ENCODE data around the gene THTPA.
A peak's percentile ranks its signal among the peaks of the same experiment; 100 is the strongest.
"Not testable (repeated sequence)": the region's sequence is repeated elsewhere in the genome, so short reads cannot be mapped to it uniquely, and the experiment has no call there.

Gene THTPA

DNA sequence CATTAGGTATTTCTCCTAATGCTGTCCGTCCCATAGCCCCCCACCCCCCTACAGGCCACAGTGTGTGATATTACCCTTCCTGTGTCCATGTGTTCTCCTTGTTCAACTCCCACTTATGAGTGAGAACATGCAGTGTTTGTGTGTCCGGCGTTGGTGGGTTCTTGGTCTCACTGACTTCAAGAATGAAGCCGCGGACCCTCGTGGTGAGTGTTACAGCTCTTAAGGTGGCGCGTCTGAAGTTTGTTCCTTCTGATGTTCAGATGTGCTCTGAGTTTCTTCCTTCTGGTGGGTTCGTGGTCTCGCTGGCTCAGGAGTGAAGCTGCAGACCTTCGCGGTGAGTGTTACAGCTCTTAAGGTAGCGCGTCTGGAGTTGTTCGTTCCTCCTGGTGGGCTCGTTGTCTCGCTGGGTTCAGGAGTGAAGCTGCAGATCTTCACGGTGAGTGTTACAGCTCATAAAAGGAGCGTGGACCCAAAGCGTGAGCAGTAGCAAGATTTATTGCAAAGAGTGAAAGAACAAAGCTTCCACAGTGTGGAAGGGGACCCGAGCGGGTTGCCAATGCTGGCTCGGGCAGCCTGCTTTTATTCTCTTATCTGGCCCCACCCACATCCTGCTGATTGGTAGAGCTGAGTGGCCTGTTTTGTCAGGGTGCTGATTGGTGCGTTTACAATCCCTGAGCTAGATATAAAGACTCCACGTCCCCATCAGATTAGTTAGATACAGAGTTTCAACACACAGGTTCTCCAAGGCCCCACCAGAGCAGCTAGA, 27.9 kb downstream of the THTPA start:
- not testable (repeated sequence) for H3K27ac ChIP-seq (ENCODE audit: low read depth, low read length); H3K36me3 ChIP-seq (ENCODE audit: control insufficient read depth, insufficient read depth, low read length); DNase-seq; H2BK5ac ChIP-seq (ENCODE audit: low read length); H3K4ac ChIP-seq (ENCODE audit: low read depth, low read length); H3K23ac ChIP-seq (ENCODE audit: low read length); H3K4me1 ChIP-seq (ENCODE audit: control insufficient read depth, low read depth, low read length); H3K79me1 ChIP-seq (ENCODE audit: low read length); H3K79me2 ChIP-seq (ENCODE audit: control insufficient read depth, insufficient read depth, low read length); H4K5ac ChIP-seq (ENCODE audit: low read length); H3K56ac ChIP-seq (ENCODE audit: low read length); H3K18ac ChIP-seq (ENCODE audit: low read length); H4K8ac ChIP-seq (ENCODE audit: low read depth, low read length); H3K4me3 ChIP-seq (ENCODE audit: low read length); H2AK5ac ChIP-seq (ENCODE audit: low read length); H3K27me3 ChIP-seq (ENCODE audit: insufficient read depth, low read length, poor library complexity); H3K9ac ChIP-seq (ENCODE audit: low read length); H2BK15ac ChIP-seq (replicated peaks; ENCODE audit: low read depth); H3K4me2 ChIP-seq (ENCODE audit: low read length); H2BK120ac ChIP-seq (ENCODE audit: low read depth, low read length)
- no CpG with 5 or more reads among the region's 25 CpGs for WGBS (ENCODE audit: extremely low coverage, insufficient coverage, low lambda C conversion rate)

DNA sequence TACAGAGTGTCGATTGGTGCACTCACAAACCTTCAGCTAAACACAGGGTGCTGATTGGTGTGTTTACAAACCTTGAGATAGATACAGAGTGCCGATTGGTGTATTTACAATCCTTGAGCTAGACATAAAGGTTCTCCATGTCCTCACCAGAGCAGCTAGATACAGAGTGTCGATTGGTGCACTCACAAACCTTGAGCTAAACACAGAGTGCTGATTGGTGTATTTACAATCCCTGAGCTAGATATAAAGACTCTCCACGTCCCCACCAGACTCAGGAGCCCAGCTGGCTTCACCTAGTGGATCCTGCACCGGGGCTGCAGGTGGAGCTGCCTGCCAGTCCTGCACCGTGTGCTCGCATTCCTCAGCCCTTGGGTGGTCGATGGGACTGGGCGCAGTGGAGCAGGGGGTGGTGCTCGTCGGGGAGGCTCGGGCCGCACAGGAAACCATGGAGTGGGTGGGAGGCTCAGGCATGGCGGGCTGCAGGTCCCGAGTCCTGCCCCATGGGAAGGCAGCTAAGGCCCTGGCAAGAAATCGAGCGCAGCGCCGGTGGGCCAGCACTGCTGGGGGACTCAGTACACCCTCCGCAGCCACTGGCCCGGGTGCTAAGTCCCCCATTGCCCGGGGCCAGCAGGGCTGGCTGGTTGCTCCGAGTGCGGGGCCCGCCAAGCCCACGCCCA, 28.6 kb downstream of the THTPA start:
- H3K4me1 ChIP-seq (ENCODE audit: control insufficient read depth, low read depth, low read length); H3K36me3 ChIP-seq (ENCODE audit: control insufficient read depth, insufficient read depth, low read length); H3K18ac ChIP-seq (ENCODE audit: low read length); H2BK120ac ChIP-seq (ENCODE audit: low read depth, low read length); DNase-seq; H3K27ac ChIP-seq (ENCODE audit: low read depth, low read length); H4K8ac ChIP-seq (ENCODE audit: low read depth, low read length); H3K9ac ChIP-seq (ENCODE audit: low read length); H3K79me1 ChIP-seq (ENCODE audit: low read length); H3K23ac ChIP-seq (ENCODE audit: low read length); H2BK15ac ChIP-seq (replicated peaks; ENCODE audit: low read depth); H3K56ac ChIP-seq (ENCODE audit: low read length); H3K27me3 ChIP-seq (ENCODE audit: insufficient read depth, low read length, poor library complexity); H2AK5ac ChIP-seq (ENCODE audit: low read length); H3K4me3 ChIP-seq (ENCODE audit: low read length); H3K4ac ChIP-seq (ENCODE audit: low read depth, low read length); H3K79me2 ChIP-seq (ENCODE audit: control insufficient read depth, insufficient read depth, low read length); H3K4me2 ChIP-seq (ENCODE audit: low read length); H4K5ac ChIP-seq (ENCODE audit: low read length); H2BK5ac ChIP-seq (ENCODE audit: low read length): not testable (repeated sequence)
- WGBS (ENCODE audit: extremely low coverage, insufficient coverage, low lambda C conversion rate): no CpG with 5 or more reads among the region's 26 CpGs

DNA sequence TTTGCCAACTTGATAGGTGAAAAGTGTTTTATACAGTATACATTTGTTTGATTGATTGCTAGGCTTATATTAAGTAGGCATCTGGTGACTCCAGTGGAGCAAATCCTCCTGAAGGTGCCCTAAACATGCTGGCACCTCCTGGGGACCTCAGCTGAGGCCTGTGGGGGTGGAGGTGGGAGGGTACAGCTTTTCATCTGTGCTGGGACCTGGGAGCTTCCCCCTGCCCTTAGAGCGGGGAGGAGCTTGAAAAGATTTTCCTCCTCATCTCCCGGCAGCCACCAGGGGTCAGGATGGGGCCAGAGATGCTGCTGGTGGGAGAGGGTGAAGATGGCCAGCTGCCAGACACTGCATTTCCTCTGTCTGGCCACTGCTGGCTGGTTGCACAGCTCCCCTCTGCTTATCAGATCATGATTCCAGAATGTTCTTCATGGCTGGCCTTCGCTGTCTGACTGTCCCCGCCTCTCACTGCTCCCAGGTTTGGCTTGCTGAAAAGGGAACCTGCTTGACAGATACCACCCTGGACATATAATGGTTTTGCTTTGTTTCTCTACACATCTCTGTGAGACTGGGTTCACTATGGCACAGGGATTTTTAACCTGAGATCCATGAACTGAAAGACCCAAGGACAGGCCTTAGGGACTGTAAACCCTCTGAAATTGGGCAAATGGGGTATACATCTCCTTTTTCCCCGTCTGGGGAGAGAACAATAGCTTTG, 33.0 kb downstream of the THTPA start:
- Histone ChIP-seq H3K79me1 (ENCODE audit: low read length) (no peaks in the 10 kb centered on the region), H3K23ac (ENCODE audit: low read length) (no peak overlapping the region), H3K4me3 (ENCODE audit: low read length) (no peak overlapping the region), H3K18ac (ENCODE audit: low read length) (no peak overlapping the region), H3K4ac (ENCODE audit: low read depth, low read length) (no peak overlapping the region), H2BK5ac (ENCODE audit: low read length) (no peak overlapping the region), H3K56ac (ENCODE audit: low read length) (peak overlapping the region; percentile 1), H2BK120ac (ENCODE audit: low read depth, low read length) (no peak overlapping the region), H3K4me2 (ENCODE audit: low read length) (no peak overlapping the region), H3K27me3 (ENCODE audit: insufficient read depth, low read length, poor library complexity) (no peaks in the 10 kb centered on the region), H3K27ac (ENCODE audit: low read depth, low read length) (no peak overlapping the region), H3K36me3 (ENCODE audit: control insufficient read depth, insufficient read depth, low read length) (no peaks in the 10 kb centered on the region), H3K4me1 (ENCODE audit: control insufficient read depth, low read depth, low read length) (no peaks in the 10 kb centered on the region), H3K9ac (ENCODE audit: low read length) (no peak overlapping the region), H2AK5ac (ENCODE audit: low read length) (no peak overlapping the region), H4K8ac (ENCODE audit: low read depth, low read length) (no peak overlapping the region), H3K79me2 (ENCODE audit: control insufficient read depth, insufficient read depth, low read length) (no peaks in the 10 kb centered on the region), H4K5ac (ENCODE audit: low read length) (no peak overlapping the region), H2BK15ac (replicated peaks; ENCODE audit: low read depth) (no peak overlapping the region)
- peak; percentile 92 for DNase-seq
- no CpG with 5 or more reads among the region's 5 CpGs for WGBS (ENCODE audit: extremely low coverage, insufficient coverage, low lambda C conversion rate)

DNA sequence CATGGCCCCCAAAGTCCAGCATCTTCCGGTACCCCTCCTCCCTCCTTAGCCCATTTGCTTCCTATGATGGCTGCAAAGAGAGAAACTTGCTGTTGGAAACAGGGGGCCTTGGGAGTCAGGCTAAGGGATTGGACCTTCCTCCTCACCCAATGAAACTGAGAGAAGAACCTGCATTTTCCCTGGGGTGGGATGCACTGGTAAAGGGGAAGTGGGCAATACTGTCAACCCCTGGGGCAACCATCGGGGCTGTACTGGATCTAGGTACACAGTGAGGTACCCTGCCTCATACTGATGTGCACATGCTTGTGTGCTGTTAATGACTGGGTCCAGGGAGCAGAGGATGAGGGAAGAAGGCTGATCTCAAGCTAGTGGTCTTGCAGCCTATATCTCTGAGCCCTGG, 33.5 kb downstream of the THTPA start:
- no peaks in the 10 kb centered on the region for H3K36me3 ChIP-seq (ENCODE audit: control insufficient read depth, insufficient read depth, low read length)
- H3K79me1 ChIP-seq (ENCODE audit: low read length): no peaks in the 10 kb centered on the region
- no peaks in the 10 kb centered on the region for H3K79me2 ChIP-seq (ENCODE audit: control insufficient read depth, insufficient read depth, low read length)
- H2BK5ac ChIP-seq (ENCODE audit: low read length): peak overlapping the region; percentile 38
- no CpG with 5 or more reads among the region's 2 CpGs for WGBS (ENCODE audit: extremely low coverage, insufficient coverage, low lambda C conversion rate)
- peak overlapping the region; percentile 1 for H3K56ac ChIP-seq (ENCODE audit: low read length)
- H2BK120ac ChIP-seq (ENCODE audit: low read depth, low read length): no peak overlapping the region
- no peak overlapping the region for H4K5ac ChIP-seq (ENCODE audit: low read length)
- H3K18ac ChIP-seq (ENCODE audit: low read length): no peak overlapping the region
- no peak overlapping the region for H3K27ac ChIP-seq (ENCODE audit: low read depth, low read length)
- H3K27me3 ChIP-seq (ENCODE audit: insufficient read depth, low read length, poor library complexity): no peaks in the 10 kb centered on the region
- no peak overlapping the region for H3K9ac ChIP-seq (ENCODE audit: low read length)
- no peak for DNase-seq
- no peak overlapping the region for H3K4me3 ChIP-seq (ENCODE audit: low read length)
- peak overlapping the region; percentile 67 for H2AK5ac ChIP-seq (ENCODE audit: low read length)
- H3K23ac ChIP-seq (ENCODE audit: low read length): no peak overlapping the region
- no peak overlapping the region for H2BK15ac ChIP-seq (replicated peaks; ENCODE audit: low read depth)
- no peak overlapping the region for H3K4me2 ChIP-seq (ENCODE audit: low read length)
- H3K4me1 ChIP-seq (ENCODE audit: control insufficient read depth, low read depth, low read length): no peaks in the 10 kb centered on the region
- peak overlapping the region; percentile 65 for H3K4ac ChIP-seq (ENCODE audit: low read depth, low read length)
- no peak overlapping the region for H4K8ac ChIP-seq (ENCODE audit: low read depth, low read length)

DNA sequence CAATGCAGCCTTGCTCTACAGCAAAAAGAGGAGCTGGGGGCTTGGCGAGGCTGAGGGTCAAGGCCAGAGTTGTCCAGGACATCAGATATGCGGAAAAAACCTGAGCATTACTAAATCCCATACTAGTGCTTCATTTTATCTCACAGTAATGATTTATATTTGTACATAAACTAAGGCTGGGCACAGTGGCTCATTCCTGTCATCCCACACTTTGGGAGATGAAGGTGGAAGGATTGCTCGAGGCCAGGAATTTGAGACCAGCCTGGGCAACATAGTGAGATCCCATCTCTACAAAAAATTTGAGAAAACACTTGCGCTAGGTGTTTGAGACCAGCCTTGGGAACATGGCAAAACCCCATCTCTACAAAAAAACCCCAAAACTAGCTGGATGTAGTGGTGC, 34.1 kb downstream of the THTPA start:
- H2BK5ac ChIP-seq (ENCODE audit: low read length): no peak overlapping the region
- no peak overlapping the region for H3K4me3 ChIP-seq (ENCODE audit: low read length)
- no CpG with 5 or more reads among the region's 4 CpGs for WGBS (ENCODE audit: extremely low coverage, insufficient coverage, low lambda C conversion rate)
- no peak overlapping the region for H2BK15ac ChIP-seq (replicated peaks; ENCODE audit: low read depth)
- DNase-seq: no peak
- no peak overlapping the region for H2AK5ac ChIP-seq (ENCODE audit: low read length)
- H3K27me3 ChIP-seq (ENCODE audit: insufficient read depth, low read length, poor library complexity): no peaks in the 10 kb centered on the region
- no peak overlapping the region for H4K8ac ChIP-seq (ENCODE audit: low read depth, low read length)
- no peak overlapping the region for H4K5ac ChIP-seq (ENCODE audit: low read length)
- H3K4me1 ChIP-seq (ENCODE audit: control insufficient read depth, low read depth, low read length): no peaks in the 10 kb centered on the region
- no peak overlapping the region for H3K4ac ChIP-seq (ENCODE audit: low read depth, low read length)
- no peak overlapping the region for H2BK120ac ChIP-seq (ENCODE audit: low read depth, low read length)
- no peak overlapping the region for H3K9ac ChIP-seq (ENCODE audit: low read length)
- no peak overlapping the region for H3K27ac ChIP-seq (ENCODE audit: low read depth, low read length)
- H3K4me2 ChIP-seq (ENCODE audit: low read length): no peak overlapping the region
- H3K79me1 ChIP-seq (ENCODE audit: low read length): no peaks in the 10 kb centered on the region
- H3K79me2 ChIP-seq (ENCODE audit: control insufficient read depth, insufficient read depth, low read length): no peaks in the 10 kb centered on the region
- no peak overlapping the region for H3K56ac ChIP-seq (ENCODE audit: low read length)
- H3K36me3 ChIP-seq (ENCODE audit: control insufficient read depth, insufficient read depth, low read length): no peaks in the 10 kb centered on the region
- no peak overlapping the region for H3K18ac ChIP-seq (ENCODE audit: low read length)
- no peak overlapping the region for H3K23ac ChIP-seq (ENCODE audit: low read length)
